ENCODE measurements around the gene RSAD2.

- TF ChIP-seq CTCF (conservative IDR thresholded peaks at IDR 0.05) (no peak), EZH2 (IDR thresholded peaks at IDR 0.05; ENCODE audit: low read depth) (no peak)
Observed at GRCh38 chr2:6856548-6856920, 21.0 kb upstream of the RSAD2 start.

Data from PC-9 (cell line).